GM18909 (cell line): ENCODE measurements around the gene GNPDA1.
"Not testable (repeated sequence)": the region's sequence is repeated elsewhere in the genome, so short reads cannot be mapped to it uniquely, and the experiment has no call there.

Experiments used
- ATAC-seq: cut with Tn5 transposase; IDR thresholded peaks from one replicate; pipeline ENCODE4 v1.9.1; 2021; ENCODE audit warnings: mild to moderate bottlenecking; ENCODE audit not compliant: unreplicated experiment, poor library complexity

The GNPDA1 gene

GRCh38 chr5:142012792-142013388 lies at the start of gene GNPDA1:
GNPDA1 (minus strand) TSS chr5:142013027; CDS start chr5:142012035, 992 bp downstream.
- ATAC-seq: peak; percentile 67

GRCh38 chr5:142059304-142059940 lies 46.6 kb upstream of the GNPDA1 start:
- ATAC-seq: no peak

- no peak for ATAC-seq
Measured at GRCh38 chr5:142057697-142058056, 44.9 kb upstream of the GNPDA1 start.

GRCh38 chr5:142056816-142057696 lies 44.2 kb upstream of the GNPDA1 start:
- ATAC-seq: no peak

- ATAC-seq: no peak
Measured at GRCh38 chr5:142055301-142055700, 42.5 kb upstream of the GNPDA1 start.

- ATAC-seq: no peak
Measured at GRCh38 chr5:142053426-142054151, 40.8 kb upstream of the GNPDA1 start.

- ATAC-seq: not testable (repeated sequence)
Measured at GRCh38 chr5:142052026-142052425, 39.2 kb upstream of the GNPDA1 start.

GRCh38 chr5:142048272-142048671 lies 35.4 kb upstream of the GNPDA1 start:
- ATAC-seq: no peak

- no peak for ATAC-seq
Measured at GRCh38 chr5:142046191-142046590, 33.4 kb upstream of the GNPDA1 start.

GRCh38 chr5:142040881-142041280 lies 28.1 kb upstream of the GNPDA1 start:
- not testable (repeated sequence) for ATAC-seq

GRCh38 chr5:142040285-142040684 lies 27.5 kb upstream of the GNPDA1 start:
- no peak for ATAC-seq

GRCh38 chr5:142038735-142039134 lies 25.9 kb upstream of the GNPDA1 start:
- ATAC-seq: no peak

GRCh38 chr5:142037599-142037998 lies 24.8 kb upstream of the GNPDA1 start:
- not testable (repeated sequence) for ATAC-seq

- no peak for ATAC-seq
Measured at GRCh38 chr5:142036918-142037317, 24.1 kb upstream of the GNPDA1 start.

- ATAC-seq: no peak
Measured at GRCh38 chr5:142034994-142035393, 22.2 kb upstream of the GNPDA1 start.

- not testable (repeated sequence) for ATAC-seq
Measured at GRCh38 chr5:142033632-142034567, 21.1 kb upstream of the GNPDA1 start.

GRCh38 chr5:142032747-142033631 lies 20.2 kb upstream of the GNPDA1 start:
- no peak for ATAC-seq

GRCh38 chr5:142032150-142032549 lies 19.3 kb upstream of the GNPDA1 start:
- no peak for ATAC-seq

GRCh38 chr5:142025637-142026036 lies 12.8 kb upstream of the GNPDA1 start:
- ATAC-seq: no peak
